Measurements from ENCODE around the gene DPH1.

Gene DPH1

DNA sequence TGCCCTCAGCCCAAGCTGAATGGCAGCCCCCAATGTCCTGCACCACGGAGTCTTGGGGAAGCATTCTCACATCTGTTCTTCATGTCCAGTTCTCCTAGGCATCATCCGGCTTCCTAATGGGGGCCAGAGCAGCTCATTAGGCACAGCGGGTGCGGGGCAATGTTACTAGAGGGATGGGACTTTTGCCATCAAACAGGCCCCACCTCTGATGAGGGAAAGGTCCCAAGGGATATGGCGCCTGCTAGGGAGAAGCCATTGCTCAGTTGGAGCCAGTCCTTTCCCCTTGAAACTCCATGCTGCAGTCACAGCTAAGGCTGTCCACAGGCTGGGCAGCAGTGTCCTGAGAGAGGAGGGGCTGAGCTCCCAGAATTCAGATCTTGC lies 1.7 kb upstream of the DPH1 start:
- no peak for DNase-seq

DNA sequence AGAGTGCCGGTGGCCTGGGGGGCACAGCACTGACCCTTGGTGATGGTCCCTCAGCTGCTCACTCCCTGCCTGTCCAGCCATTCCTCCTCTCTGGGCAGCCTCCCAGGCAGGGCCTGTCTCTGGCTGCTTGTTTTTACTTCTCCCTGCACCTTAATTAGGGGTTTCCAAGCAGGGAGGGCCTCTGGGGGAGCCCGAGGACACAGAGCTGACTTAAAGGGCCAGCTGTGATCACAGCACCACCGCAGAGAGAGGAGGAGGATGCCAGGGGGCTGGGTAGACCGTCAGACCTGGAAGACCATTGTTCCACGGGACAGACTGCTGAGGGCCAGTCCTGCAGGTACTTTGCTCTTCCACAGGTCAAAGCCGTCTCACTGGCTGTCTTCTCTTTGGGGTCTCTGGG lies 1.2 kb upstream of the DPH1 start:
- no peak for DNase-seq

GRCh38 chr17:2030779-2031163 lies 818 bp downstream of the DPH1 start:
- no peak for DNase-seq

GRCh38 chr17:2033153-2033552 lies 3.2 kb downstream of the DPH1 start:
- no peak for DNase-seq

DNA sequence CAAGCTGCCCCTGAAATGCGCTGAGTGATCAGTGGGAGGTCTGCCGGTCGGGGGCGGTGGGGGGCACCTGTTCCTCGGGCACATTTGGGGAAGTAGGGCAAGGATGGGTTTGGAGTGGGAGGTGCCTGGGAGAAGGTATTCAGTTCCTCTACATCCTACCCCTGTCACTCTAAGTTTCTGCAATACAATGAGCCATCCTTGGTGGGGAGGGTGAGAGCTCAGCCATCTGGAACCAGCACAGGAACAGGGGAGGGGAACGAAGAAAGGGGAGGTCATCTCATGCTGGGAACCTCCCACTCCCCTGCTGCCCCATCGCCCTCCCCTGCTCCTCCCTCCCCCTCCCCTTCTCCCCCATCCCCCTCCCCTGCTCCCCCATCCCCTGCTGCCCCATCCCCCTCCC lies 4.2 kb downstream of the DPH1 start:
- DNase-seq = no peak

DNA sequence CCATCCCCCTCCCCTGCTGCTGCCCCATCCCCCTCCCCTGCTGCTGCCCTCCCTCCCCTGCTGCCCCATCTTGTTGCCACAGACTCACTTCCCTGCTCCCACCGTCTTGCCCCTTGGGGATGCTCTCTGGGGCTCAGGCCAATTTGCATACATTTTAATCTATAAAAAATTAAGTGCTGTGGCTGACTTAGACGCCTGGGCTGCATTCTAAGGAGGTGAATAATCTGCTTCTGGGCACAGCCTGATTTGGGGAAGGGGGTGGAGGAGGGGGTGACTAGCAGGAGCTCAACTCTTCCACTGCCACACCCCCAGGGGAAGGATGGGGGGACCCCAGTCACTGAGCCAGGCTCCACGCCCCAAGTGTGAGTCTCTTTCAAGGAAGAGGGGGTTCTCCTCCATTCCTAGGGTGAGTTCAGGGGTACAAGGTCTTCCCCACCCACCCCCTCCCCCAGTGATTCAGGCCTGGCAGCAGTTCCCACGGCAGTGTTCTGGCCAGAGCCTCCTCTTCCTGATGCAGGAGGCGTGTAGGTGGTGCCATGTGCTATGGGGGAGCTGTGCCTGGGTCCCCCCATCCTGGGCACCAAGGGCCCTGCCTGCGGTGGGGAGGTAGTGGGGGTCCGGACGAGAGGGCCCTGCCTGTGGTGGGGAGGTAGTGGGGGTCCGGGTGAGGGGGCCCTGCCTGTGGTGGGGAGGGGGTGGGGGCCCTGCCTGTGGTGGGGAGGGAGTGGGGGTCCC lies 5.0 kb downstream of the DPH1 start:
- no peak for DNase-seq

- no peak for DNase-seq
Measured at GRCh38 chr17:2035541-2036488, 5.9 kb downstream of the DPH1 start.

DNA sequence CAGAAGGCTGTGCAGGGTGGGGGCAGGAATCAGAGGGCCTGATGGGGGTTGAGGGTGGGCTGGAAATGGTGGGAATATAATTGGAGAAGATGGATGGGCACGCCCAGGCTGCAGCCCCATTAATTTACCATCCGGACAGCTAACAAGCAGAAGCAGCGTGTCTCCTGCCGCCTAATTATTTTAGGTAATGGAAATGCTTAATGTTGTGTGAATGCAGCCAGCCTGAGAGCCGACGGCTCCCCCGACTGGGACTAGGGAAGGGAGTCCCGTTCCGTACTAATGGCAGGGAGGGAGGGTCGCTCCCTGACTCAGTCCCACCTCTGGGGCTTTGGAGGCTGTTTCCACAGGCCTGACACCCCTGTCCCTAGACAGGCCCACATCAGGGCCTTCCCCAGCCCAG lies 7.2 kb downstream of the DPH1 start:
- no peak for DNase-seq

DNA sequence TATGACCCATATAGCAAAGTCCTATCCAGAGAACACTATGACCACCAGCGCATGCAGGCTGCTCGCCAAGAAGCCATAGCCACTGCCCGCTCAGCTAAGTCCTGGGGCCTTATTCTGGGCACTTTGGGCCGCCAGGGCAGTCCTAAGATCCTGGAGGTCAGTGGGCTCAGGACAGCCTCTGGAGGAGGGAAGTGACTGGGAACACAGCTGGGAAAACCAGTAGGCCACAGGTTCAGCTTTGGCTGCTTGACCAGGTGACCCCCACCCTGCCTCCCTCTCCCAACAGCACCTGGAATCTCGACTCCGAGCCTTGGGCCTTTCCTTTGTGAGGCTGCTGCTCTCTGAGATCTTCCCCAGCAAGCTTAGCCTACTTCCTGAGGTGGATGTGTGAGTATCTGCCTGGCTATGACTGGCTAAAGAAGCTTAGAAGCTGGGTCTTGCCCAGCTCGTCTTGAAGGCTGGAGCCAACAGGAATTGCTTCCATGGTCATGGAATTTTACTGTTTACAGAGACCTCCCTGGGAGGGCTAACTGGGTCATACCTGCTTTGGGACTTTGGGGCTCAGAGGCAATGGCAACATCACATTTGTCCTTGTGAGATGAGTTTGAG lies 10.4 kb downstream of the DPH1 start:
- DNase-seq = no peak

- DNase-seq = no peak
Measured at GRCh38 chr17:2040942-2041560, 11.1 kb downstream of the DPH1 start.

- peak; percentile 78 to 80 for DNase-seq
Measured at GRCh38 chr17:2041561-2042389, 11.8 kb downstream of the DPH1 start, which contains the start of gene OVCA2. Gene OVCA2 (plus strand): TSS chr17:2042022. CDS start chr17:2042048, 26 bp downstream.

GRCh38 chr17:2042390-2042847 lies 12.5 kb downstream of the DPH1 start:
- no peak for DNase-seq

DNA sequence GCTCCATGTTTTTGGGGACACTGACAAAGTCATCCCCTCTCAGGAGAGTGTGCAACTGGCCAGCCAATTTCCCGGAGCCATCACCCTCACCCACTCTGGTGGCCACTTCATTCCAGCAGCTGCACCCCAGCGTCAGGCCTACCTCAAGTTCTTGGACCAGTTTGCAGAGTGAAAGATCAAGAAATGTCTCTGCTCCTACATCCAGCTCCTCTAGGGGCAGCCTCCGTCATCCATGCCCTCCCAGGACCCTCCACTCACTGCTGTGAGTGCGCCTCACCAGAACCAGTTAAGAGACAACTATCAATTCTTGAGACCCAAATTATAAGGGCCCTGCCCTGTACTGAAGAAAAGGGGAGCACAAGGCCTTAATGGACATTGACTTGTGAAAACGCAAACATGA lies 13.0 kb downstream of the DPH1 start:
- no peak for DNase-seq

GRCh38 chr17:2043785-2044184 lies 13.8 kb downstream of the DPH1 start:
- no peak for DNase-seq

DNA sequence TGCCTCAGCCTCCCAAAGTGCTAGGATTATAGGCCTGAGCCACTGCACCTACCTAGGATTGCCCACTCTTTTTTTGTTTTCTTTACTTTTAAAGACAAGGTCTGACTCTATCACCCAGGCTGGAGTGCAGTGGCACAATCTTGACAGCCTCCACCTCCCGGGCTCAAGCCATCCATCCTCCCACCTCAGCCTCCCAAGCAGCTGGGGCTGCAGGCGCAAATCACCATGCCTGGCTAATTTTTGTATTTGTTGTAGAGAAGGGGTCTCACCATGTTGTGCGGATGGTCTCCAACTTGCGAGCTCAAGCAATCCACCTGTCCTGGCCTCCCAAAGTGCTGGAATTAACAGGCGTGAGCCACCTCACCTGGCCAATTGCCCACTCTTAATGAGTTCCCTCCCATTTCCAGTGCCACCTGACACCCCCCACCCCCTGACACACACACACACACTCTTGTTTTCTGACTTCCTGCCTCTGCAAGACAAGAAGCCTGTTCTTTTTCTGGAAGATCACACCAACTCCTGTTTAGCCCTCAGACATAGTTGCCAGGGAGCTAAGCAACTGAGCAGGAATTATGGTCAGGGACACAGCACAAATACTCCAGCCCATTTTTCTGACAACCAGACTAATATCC lies 14.4 kb downstream of the DPH1 start:
- DNase-seq = no peak

- no peak for DNase-seq
Measured at GRCh38 chr17:2047590-2047989, 17.6 kb downstream of the DPH1 start.

DNA sequence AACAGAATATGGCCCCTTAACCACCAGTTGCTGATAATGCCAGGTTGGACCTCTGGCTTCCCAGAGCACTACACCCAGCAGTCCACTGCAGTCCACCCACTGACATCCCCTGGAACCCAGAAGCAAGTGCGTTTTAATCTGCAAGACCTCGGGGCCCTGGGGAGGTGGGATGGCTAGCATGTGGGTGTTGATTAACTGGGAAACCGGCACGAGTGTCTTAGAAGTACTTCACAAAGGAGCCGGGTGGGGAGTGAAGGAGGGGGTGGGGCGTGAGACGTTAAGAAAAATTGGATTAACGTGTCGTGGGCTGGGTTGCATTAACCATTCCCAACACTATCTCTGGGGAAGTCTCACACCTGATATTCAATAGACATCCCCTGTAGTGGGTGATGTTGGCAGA lies 18.9 kb downstream of the DPH1 start:
- no peak for DNase-seq

- DNase-seq = peak in 1 of 2 donors; percentile 77
Measured at GRCh38 chr17:2049333-2050299, 19.7 kb downstream of the DPH1 start.

- peak in 1 of 2 donors; percentile 75 for DNase-seq
Measured at GRCh38 chr17:2050300-2051060, 20.5 kb downstream of the DPH1 start.
